Liver (tissue), 9 donors: ENCODE measurements around the gene XDH. TPM values are rescaled to one million over a fixed set of nuclear protein-coding genes. Genes with fewer than 3 reads are reported as not detected.
A peak's percentile ranks its signal among the peaks of the same experiment; 100 is the strongest.

ENCODE experiments used
- DNase-seq: peaks from one replicate; pipeline ENCODE4 v3.0.0-alpha.2; 2017; ENCODE audit warnings: low spot score
- H3K27ac ChIP-seq, 2 donors: one replicate each; pipeline ENCODE4 v1.7.0; 2013; ENCODE audit warnings: inconsistent platforms in 2 of 2, low read length in 2 of 2, control low read depth in 1 of 2, low read depth in 1 of 2, mild to moderate bottlenecking in 1 of 2
- H3K27me3 ChIP-seq, 4 donors: one replicate each; pipeline versions ENCODE4 v1.6.1 to v1.7.0; 2013; ENCODE audit warnings: low read length in 3 of 4, inconsistent platforms in 1 of 4, mild to moderate bottlenecking in 1 of 4, moderate library complexity in 1 of 4; ENCODE audit not compliant: control insufficient read depth in 4 of 4, insufficient read depth in 4 of 4
- H3K36me3 ChIP-seq, 4 donors: one replicate each; pipeline versions ENCODE4 v1.6.1 to v1.7.0; 2013; ENCODE audit warnings: low read length in 3 of 4, mild to moderate bottlenecking in 3 of 4, low read depth in 1 of 4, moderate library complexity in 1 of 4; ENCODE audit not compliant: control insufficient read depth in 4 of 4, insufficient read depth in 3 of 4
- H3K4me1 ChIP-seq, 4 donors: one replicate each; pipeline versions ENCODE4 v1.6.1 to v1.7.0; 2013; ENCODE audit warnings: low read length in 3 of 4, mild to moderate bottlenecking in 3 of 4, moderate library complexity in 1 of 4; ENCODE audit not compliant: control insufficient read depth in 4 of 4, insufficient read depth in 4 of 4
- H3K4me3 ChIP-seq, 3 donors: one replicate each; pipeline versions ENCODE4 v1.6.1 to v1.7.0; 2013; ENCODE audit warnings: low read length in 3 of 3, control low read depth in 1 of 3, low read depth in 1 of 3, mild to moderate bottlenecking in 1 of 3
- H3K9ac ChIP-seq, 2 donors: one replicate each; pipeline ENCODE4 v1.7.0; 2013; ENCODE audit warnings: low read length in 2 of 2, mild to moderate bottlenecking in 2 of 2, moderate library complexity in 2 of 2, control low read depth in 1 of 2, low read depth in 1 of 2
- H3K9me3 ChIP-seq, 4 donors: one replicate each; pipeline versions ENCODE4 v1.6.1 to v1.7.0; 2013; ENCODE audit warnings: low read length in 3 of 4; ENCODE audit not compliant: control insufficient read depth in 4 of 4
- FOXA1 ChIP-seq: IDR thresholded peaks from 2 replicates; pipeline ENCODE4 v1.6.1; 2016; ENCODE audit warnings: antibody characterized with exemption
- FOXA2 ChIP-seq: IDR thresholded peaks from 2 replicates; pipeline ENCODE4 v1.6.1; 2016; ENCODE audit warnings: antibody characterized with exemption
- GABPA ChIP-seq, 2 donors: IDR thresholded peaks in 1 of 2; conservative IDR thresholded peaks in 1 of 2; 2 replicates each; pipeline ENCODE4 v1.6.1; 2016; ENCODE audit warnings: antibody characterized with exemption in 2 of 2, mild to moderate bottlenecking in 1 of 2, moderate library complexity in 1 of 2
- HNF4A ChIP-seq, 2 donors: conservative IDR thresholded peaks; 2 replicates each; pipeline ENCODE4 v1.6.1; 2016; ENCODE audit warnings: antibody characterized with exemption in 2 of 2, mild to moderate bottlenecking in 2 of 2
- HNF4G ChIP-seq: IDR thresholded peaks from 2 replicates; pipeline ENCODE4 v1.6.1; 2016; ENCODE audit warnings: antibody characterized with exemption
- JUND ChIP-seq, 2 donors: IDR thresholded peaks; 2 replicates each; pipeline ENCODE4 v1.6.1; 2016; ENCODE audit warnings: antibody characterized with exemption in 2 of 2
- NR2F2 ChIP-seq: IDR thresholded peaks from 2 replicates; pipeline ENCODE4 v1.6.1; 2016; ENCODE audit warnings: antibody characterized with exemption
- RXRA ChIP-seq, 2 donors: IDR thresholded peaks; 2 replicates each; pipeline ENCODE4 v1.6.1; 2017 to 2018; ENCODE audit warnings: antibody characterized with exemption in 2 of 2, mild to moderate bottlenecking in 1 of 2
- SP1 ChIP-seq: IDR thresholded peaks from 2 replicates; pipeline ENCODE4 v1.6.1; 2018; ENCODE audit warnings: antibody characterized with exemption, mild to moderate bottlenecking
- YY1 ChIP-seq: IDR thresholded peaks from 2 replicates; pipeline ENCODE4 v1.6.1; 2016; ENCODE audit warnings: antibody characterized with exemption, mild to moderate bottlenecking
- WGBS: extraction: QIAGEN DNeasy Blood & Tissue Kit; methylation state at CpG from one replicate; pipeline ENCODE4 v1.1.7; 2013; 5-methylcytosine and 5-hydroxymethylcytosine counted together
- polyA plus RNA-seq, 2 donors: library from polyadenylated mRNA; stranded (reverse) in 1 of 2; unstranded in 1 of 2; fragments of 200-250 nt in 1 of 2; fragments of >200 nt in 1 of 2; fragmentation: Nextera tagmentation in 1 of 2; extraction: Ambion mirVana in 1 of 2; gene quantifications; one replicate each; pipeline versions ENCODE4 v1.2.1 to v1.2.3, GENCODE V29; 2013 to 2015
- total RNA-seq, 2 donors: library from RNA; depleted of rRNA; stranded (reverse); fragments of >200 nt; gene quantifications; one replicate each; pipeline ENCODE4 v1.2.3, GENCODE V29; 2014
- TF ChIP-seq, protein P1 (sequence below): IDR thresholded peaks from 2 replicates; pipeline ENCODE4 v1.6.1; 2016; ENCODE audit warnings: antibody characterized with exemption, mild to moderate bottlenecking
- TF ChIP-seq, protein P2 (sequence below): IDR thresholded peaks from 2 replicates; pipeline ENCODE4 v1.6.1; 2016; ENCODE audit warnings: antibody characterized with exemption
- TF ChIP-seq, protein P3 (sequence below): IDR thresholded peaks from 2 replicates; pipeline ENCODE4 v1.6.1; 2016; ENCODE audit warnings: antibody characterized with exemption
- TF ChIP-seq, protein P4 (sequence below): IDR thresholded peaks from 2 replicates; pipeline ENCODE4 v1.6.1; 2016; ENCODE audit warnings: antibody characterized with exemption
- donor health status: healthy.
- donor health status: healthy.
- donor health status: healthy.
- donor health status: healthy.
- donor health status: healthy.

The XDH gene
- total and polyA plus RNA-seq, 4 donors = 6.8 to 76.6 (median 12.0) TPM

DNA sequence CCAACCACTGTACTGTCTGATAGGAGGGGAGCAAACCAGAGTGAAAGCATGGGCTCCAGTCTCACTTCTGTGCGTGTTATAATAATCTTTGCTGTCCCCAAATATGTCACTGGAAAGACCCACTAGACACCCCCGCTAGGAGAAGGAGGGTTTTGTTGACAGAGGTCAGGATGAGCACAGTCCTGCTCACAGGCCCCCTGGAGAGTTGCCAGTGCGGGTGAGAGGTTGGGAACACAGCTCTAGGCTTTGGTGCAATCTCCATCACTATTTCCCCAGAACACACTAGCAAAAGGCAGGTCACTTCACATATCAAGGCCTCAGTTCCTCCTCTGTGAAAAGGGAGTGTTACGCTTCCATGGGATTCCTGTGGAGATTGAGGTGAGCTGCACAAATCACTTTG, 9.7 kb downstream of the XDH start:
- peak; percentile 44 to 56 for TF ChIP-seq HNF4A (conservative IDR thresholded peaks at IDR 0.05)
- TF ChIP-seq, protein P1, sequence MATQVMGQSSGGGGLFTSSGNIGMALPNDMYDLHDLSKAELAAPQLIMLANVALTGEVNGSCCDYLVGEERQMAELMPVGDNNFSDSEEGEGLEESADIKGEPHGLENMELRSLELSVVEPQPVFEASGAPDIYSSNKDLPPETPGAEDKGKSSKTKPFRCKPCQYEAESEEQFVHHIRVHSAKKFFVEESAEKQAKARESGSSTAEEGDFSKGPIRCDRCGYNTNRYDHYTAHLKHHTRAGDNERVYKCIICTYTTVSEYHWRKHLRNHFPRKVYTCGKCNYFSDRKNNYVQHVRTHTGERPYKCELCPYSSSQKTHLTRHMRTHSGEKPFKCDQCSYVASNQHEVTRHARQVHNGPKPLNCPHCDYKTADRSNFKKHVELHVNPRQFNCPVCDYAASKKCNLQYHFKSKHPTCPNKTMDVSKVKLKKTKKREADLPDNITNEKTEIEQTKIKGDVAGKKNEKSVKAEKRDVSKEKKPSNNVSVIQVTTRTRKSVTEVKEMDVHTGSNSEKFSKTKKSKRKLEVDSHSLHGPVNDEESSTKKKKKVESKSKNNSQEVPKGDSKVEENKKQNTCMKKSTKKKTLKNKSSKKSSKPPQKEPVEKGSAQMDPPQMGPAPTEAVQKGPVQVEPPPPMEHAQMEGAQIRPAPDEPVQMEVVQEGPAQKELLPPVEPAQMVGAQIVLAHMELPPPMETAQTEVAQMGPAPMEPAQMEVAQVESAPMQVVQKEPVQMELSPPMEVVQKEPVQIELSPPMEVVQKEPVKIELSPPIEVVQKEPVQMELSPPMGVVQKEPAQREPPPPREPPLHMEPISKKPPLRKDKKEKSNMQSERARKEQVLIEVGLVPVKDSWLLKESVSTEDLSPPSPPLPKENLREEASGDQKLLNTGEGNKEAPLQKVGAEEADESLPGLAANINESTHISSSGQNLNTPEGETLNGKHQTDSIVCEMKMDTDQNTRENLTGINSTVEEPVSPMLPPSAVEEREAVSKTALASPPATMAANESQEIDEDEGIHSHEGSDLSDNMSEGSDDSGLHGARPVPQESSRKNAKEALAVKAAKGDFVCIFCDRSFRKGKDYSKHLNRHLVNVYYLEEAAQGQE = peak; percentile 12
- no peak for TF ChIP-seq NR2F2
- TF ChIP-seq FOXA2 = no peak
- TF ChIP-seq, protein P2, sequence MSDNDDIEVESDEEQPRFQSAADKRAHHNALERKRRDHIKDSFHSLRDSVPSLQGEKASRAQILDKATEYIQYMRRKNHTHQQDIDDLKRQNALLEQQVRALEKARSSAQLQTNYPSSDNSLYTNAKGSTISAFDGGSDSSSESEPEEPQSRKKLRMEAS = no peak
- TF ChIP-seq FOXA1 = peak; percentile 39
- TF ChIP-seq, protein P3, sequence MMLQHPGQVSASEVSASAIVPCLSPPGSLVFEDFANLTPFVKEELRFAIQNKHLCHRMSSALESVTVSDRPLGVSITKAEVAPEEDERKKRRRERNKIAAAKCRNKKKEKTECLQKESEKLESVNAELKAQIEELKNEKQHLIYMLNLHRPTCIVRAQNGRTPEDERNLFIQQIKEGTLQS = no peak
- TF ChIP-seq RXRA (IDR thresholded peaks at IDR 0.05) = peak; percentile 51 to 60
- peak; percentile 33 for TF ChIP-seq SP1
- Histone ChIP-seq H3K9me3 (no peaks in the 10 kb centered on the region), H3K27ac (peak overlapping the region in 1 of 2 donors; percentile 14), H3K4me3 (no peak overlapping the region), H3K36me3 (peaks cover 0 to 18% (median 14%) of the 10 kb centered on the region in 4 donors), H3K4me1 (peaks cover 5 to 31% (median 25%) of the 10 kb centered on the region in 4 donors), H3K9ac (no peak overlapping the region), H3K27me3 (no peaks in the 10 kb centered on the region)
- peak; percentile 58 for DNase-seq
- WGBS = 56% methylated on average over 4 of the region's 4 CpGs

DNA sequence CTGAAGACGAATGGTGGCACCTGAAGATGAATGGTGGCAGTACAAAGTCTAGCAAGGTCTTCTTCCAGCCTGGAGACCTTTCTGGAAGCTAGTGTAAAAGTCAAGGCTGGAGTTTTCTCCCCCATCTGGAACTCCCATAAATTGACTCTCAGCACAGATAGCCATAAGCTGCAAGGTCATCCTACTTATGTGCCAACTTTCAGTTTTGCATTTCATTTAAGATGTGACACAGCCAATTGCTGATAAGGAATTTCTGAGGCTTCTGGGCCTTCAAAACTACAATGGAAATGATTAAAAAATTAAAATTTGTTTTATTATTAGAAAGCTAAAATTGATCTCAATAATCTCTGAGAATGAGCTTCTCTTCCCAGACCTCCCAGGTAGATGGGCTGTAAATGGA, 10.2 kb downstream of the XDH start:
- Histone ChIP-seq H3K27me3 (no peaks in the 10 kb centered on the region), H3K27ac (peak overlapping the region in 1 of 2 donors; percentile 10), H3K4me1 (peaks cover 5 to 31% (median 25%) of the 10 kb centered on the region in 4 donors), H3K9ac (no peak overlapping the region), H3K9me3 (no peaks in the 10 kb centered on the region), H3K4me3 (no peak overlapping the region), H3K36me3 (peaks cover 0 to 18% (median 14%) of the 10 kb centered on the region in 4 donors)
- 90% methylated on average over 1 of the region's 1 CpG for WGBS
- TF ChIP-seq FOXA2 (no peak), HNF4G (no peak), YY1 (no peak), GABPA (IDR thresholded peaks at IDR 0.05 in 1 of 2, conservative IDR thresholded peaks at IDR 0.05 in 1 of 2) (no peak), RXRA (IDR thresholded peaks at IDR 0.05) (no peak), FOXA1 (no peak), SP1 (no peak), NR2F2 (no peak), JUND (IDR thresholded peaks at IDR 0.05) (no peak)
- TF ChIP-seq, protein P2 = no peak
- TF ChIP-seq, protein P4, sequence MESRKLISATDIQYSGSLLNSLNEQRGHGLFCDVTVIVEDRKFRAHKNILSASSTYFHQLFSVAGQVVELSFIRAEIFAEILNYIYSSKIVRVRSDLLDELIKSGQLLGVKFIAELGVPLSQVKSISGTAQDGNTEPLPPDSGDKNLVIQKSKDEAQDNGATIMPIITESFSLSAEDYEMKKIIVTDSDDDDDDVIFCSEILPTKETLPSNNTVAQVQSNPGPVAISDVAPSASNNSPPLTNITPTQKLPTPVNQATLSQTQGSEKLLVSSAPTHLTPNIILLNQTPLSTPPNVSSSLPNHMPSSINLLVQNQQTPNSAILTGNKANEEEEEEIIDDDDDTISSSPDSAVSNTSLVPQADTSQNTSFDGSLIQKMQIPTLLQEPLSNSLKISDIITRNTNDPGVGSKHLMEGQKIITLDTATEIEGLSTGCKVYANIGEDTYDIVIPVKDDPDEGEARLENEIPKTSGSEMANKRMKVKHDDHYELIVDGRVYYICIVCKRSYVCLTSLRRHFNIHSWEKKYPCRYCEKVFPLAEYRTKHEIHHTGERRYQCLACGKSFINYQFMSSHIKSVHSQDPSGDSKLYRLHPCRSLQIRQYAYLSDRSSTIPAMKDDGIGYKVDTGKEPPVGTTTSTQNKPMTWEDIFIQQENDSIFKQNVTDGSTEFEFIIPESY = no peak
- TF ChIP-seq, protein P1 = no peak
- DNase-seq = no peak
